Measurements from ENCODE around the gene PAK5. TPM values are rescaled to one million over a fixed set of nuclear protein-coding genes. Genes with fewer than 3 reads are reported as not detected.

Gene PAK5
- total and polyA plus RNA-seq, 2 donors (not counting 1 experiment from before 2014, with no cell fraction given), result not detected

GRCh38 chr20:9634327-9634726 lies 204.5 kb downstream of the PAK5 start:
- Histone ChIP-seq H3K79me2 (ENCODE audit: control insufficient read depth, insufficient read depth, low read length) (no peaks in the 10 kb centered on the region), H4K20me1 (ENCODE audit: control insufficient read depth, insufficient read depth, low read length, poor library complexity, severe bottlenecking) (no peaks in the 10 kb centered on the region), H2AFZ (ENCODE audit: insufficient read depth, low read depth, low read length, poor library complexity, severe bottlenecking) (no peak overlapping the region), H3K4me1 (ENCODE audit: control insufficient read depth in 2 of 2, insufficient read depth in 2 of 2, low read length in 2 of 2) (no peaks in the 10 kb centered on the region), H3K27me3 (replicated peaks in 1 of 4; ENCODE audit: control extremely low read depth in 1 of 4, control insufficient read depth in 3 of 4, insufficient read depth in 4 of 4, low read length in 3 of 4) (peaks cover 0 to 5% (median 0%) of the 10 kb centered on the region in 4 experiments), H3K27ac (ENCODE audit: low read length in 2 of 2) (no peak overlapping the region), H3K36me3 (replicated peaks in 1 of 2; ENCODE audit: control extremely low read depth in 1 of 2, control insufficient read depth in 1 of 2, extremely low read depth in 1 of 2, insufficient read depth in 2 of 2, low read length in 1 of 2) (no peaks in the 10 kb centered on the region), H3K4me2 (replicated peaks; ENCODE audit: low read depth, low read length, poor library complexity, severe bottlenecking) (no peak overlapping the region), H3K9ac (ENCODE audit: low read length) (no peak overlapping the region), H3K4me3 (ENCODE audit: control extremely low read depth in 1 of 5, extremely low read depth in 1 of 5, insufficient read depth in 1 of 5, low read depth in 2 of 5, low read length in 4 of 5) (no peak overlapping the region), H3K9me3 (ENCODE audit: control extremely low read depth in 1 of 3, control insufficient read depth in 2 of 3, insufficient read depth in 1 of 3, low read length in 2 of 3) (no peaks in the 10 kb centered on the region)
- Mint-ChIP-seq H3K4me1 (no peaks in the 10 kb centered on the region), H3K4me3 (no peak overlapping the region), H3K27ac (no peak overlapping the region), H3K9me3 (ENCODE audit: insufficient read depth) (peaks cover 2% of the 10 kb centered on the region), H3K27me3 (peaks cover 10% of the 10 kb centered on the region)
- ChIA-PET CTCF (interaction anchor here (2.1 kb wide), 1 partner anchor 17 kb away, joined by 5 read pairs; no protein-coding TSS in a partner anchor), POLR2A (no interaction called here)
- TF ChIP-seq CTCF (IDR thresholded peaks at IDR 0.05), result no peak
- intact Hi-C loops (cut with micrococcal nuclease), result no loop called here
- no peak for ATAC-seq (ENCODE audit: low read depth)
- no peak for DNase-seq

GRCh38 chr20:9632991-9633390 lies 205.9 kb downstream of the PAK5 start:
- H3K27ac Mint-ChIP-seq, result no peak overlapping the region
- no peak overlapping the region for H2AFZ ChIP-seq (ENCODE audit: insufficient read depth, low read depth, low read length, poor library complexity, severe bottlenecking)
- no peak overlapping the region for H3K4me3 ChIP-seq (ENCODE audit: control extremely low read depth in 1 of 5, extremely low read depth in 1 of 5, insufficient read depth in 1 of 5, low read depth in 2 of 5, low read length in 4 of 5)
- no peaks in the 10 kb centered on the region for H3K4me1 ChIP-seq (ENCODE audit: control insufficient read depth in 2 of 2, insufficient read depth in 2 of 2, low read length in 2 of 2)
- intact Hi-C loops (cut with micrococcal nuclease), result no loop called here
- no peak overlapping the region for H3K9ac ChIP-seq (ENCODE audit: low read length)
- ChIA-PET POLR2A (no interaction called here), CTCF (no interaction called here)
- no peak overlapping the region for H3K27ac ChIP-seq (ENCODE audit: low read length in 2 of 2)
- H3K79me2 ChIP-seq (ENCODE audit: control insufficient read depth, insufficient read depth, low read length), result no peaks in the 10 kb centered on the region
- WGBS (ENCODE audit: insufficient coverage), result no CpG with 5 or more reads among the region's 1 CpG
- H3K27me3 ChIP-seq (replicated peaks in 1 of 4; ENCODE audit: control extremely low read depth in 1 of 4, control insufficient read depth in 3 of 4, insufficient read depth in 4 of 4, low read length in 3 of 4), result peaks cover 0 to 5% (median 0%) of the 10 kb centered on the region in 4 experiments
- no peaks in the 10 kb centered on the region for H3K4me1 Mint-ChIP-seq
- ATAC-seq (ENCODE audit: low read depth) (no peak), DNase-seq (no peak)
- no peaks in the 10 kb centered on the region for H4K20me1 ChIP-seq (ENCODE audit: control insufficient read depth, insufficient read depth, low read length, poor library complexity, severe bottlenecking)
- no peaks in the 10 kb centered on the region for H3K9me3 ChIP-seq (ENCODE audit: control extremely low read depth in 1 of 3, control insufficient read depth in 2 of 3, insufficient read depth in 1 of 3, low read length in 2 of 3)
- H3K36me3 ChIP-seq (replicated peaks in 1 of 2; ENCODE audit: control extremely low read depth in 1 of 2, control insufficient read depth in 1 of 2, extremely low read depth in 1 of 2, insufficient read depth in 2 of 2, low read length in 1 of 2), result no peaks in the 10 kb centered on the region
- H3K4me2 ChIP-seq (replicated peaks; ENCODE audit: low read depth, low read length, poor library complexity, severe bottlenecking), result no peak overlapping the region
- H3K4me3 Mint-ChIP-seq, result no peak overlapping the region
- peaks cover 10% of the 10 kb centered on the region for H3K27me3 Mint-ChIP-seq
- TF ChIP-seq CTCF (IDR thresholded peaks at IDR 0.05), result no peak
- TF ChIP-seq EZH2 (IDR thresholded peaks at IDR 0.05; ENCODE audit: borderline replicate concordance, insufficient read depth, low read depth, low read length, poor library complexity, severe bottlenecking), result no peak
- peaks cover 2% of the 10 kb centered on the region for H3K9me3 Mint-ChIP-seq (ENCODE audit: insufficient read depth)

Data from B cell (primary cell).